ENCODE measurements around the gene TMEM215.

- TF ChIP-seq, protein P1, sequence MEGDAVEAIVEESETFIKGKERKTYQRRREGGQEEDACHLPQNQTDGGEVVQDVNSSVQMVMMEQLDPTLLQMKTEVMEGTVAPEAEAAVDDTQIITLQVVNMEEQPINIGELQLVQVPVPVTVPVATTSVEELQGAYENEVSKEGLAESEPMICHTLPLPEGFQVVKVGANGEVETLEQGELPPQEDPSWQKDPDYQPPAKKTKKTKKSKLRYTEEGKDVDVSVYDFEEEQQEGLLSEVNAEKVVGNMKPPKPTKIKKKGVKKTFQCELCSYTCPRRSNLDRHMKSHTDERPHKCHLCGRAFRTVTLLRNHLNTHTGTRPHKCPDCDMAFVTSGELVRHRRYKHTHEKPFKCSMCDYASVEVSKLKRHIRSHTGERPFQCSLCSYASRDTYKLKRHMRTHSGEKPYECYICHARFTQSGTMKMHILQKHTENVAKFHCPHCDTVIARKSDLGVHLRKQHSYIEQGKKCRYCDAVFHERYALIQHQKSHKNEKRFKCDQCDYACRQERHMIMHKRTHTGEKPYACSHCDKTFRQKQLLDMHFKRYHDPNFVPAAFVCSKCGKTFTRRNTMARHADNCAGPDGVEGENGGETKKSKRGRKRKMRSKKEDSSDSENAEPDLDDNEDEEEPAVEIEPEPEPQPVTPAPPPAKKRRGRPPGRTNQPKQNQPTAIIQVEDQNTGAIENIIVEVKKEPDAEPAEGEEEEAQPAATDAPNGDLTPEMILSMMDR (IDR thresholded peaks at IDR 0.05; ENCODE audit: poor library complexity, severe bottlenecking), result no peak
- TF ChIP-seq MXI1 (conservative IDR thresholded peaks at IDR 0.05; ENCODE audit: poor library complexity, severe bottlenecking) (peak; percentile 25), TAF1 (IDR thresholded peaks at IDR 0.05; ENCODE audit: low read depth) (no peak), POLR2AphosphoS5 (IDR thresholded peaks at IDR 0.05) (peak; percentile 28), EZH2 (IDR thresholded peaks at IDR 0.05; ENCODE audit: borderline replicate concordance, insufficient read depth, low read length, poor library complexity, severe bottlenecking) (peak; percentile 46)
Observed at GRCh38 chr9:32783168-32783891, at the start of gene TMEM215.
